Spinal cord (tissue), 10 donors: ENCODE data around the gene FKBP10. TPM values are rescaled to one million over a fixed set of nuclear protein-coding genes. Genes with fewer than 3 reads are reported as not detected.

Experiments used
- DNase-seq, 6 donors: peaks; one replicate each; pipeline versions ENCODE4 v3.0.0 to v3.0.0-alpha.2; 2013 to 2015; ENCODE audit warnings: low spot score in 6 of 6, low read depth in 4 of 6
- H3K27ac ChIP-seq: one replicate; pipeline ENCODE4 v1.5.1; 2013; ENCODE audit warnings: low read depth, low read length, control low read depth
- H3K27me3 ChIP-seq: one replicate; pipeline ENCODE4 v1.6.1; 2013; ENCODE audit warnings: low read length; ENCODE audit not compliant: control insufficient read depth, insufficient read depth
- H3K36me3 ChIP-seq: one replicate; pipeline ENCODE4 v1.6.1; 2013; ENCODE audit warnings: low read length; ENCODE audit not compliant: control insufficient read depth, insufficient read depth
- H3K4me1 ChIP-seq: one replicate; pipeline ENCODE4 v1.6.1; 2013; ENCODE audit warnings: low read length; ENCODE audit not compliant: control insufficient read depth, insufficient read depth
- H3K4me3 ChIP-seq: one replicate; pipeline ENCODE4 v1.5.1; 2013; ENCODE audit warnings: low read depth, low read length, control low read depth
- H3K9me3 ChIP-seq: one replicate; pipeline ENCODE4 v1.6.1; 2013; ENCODE audit warnings: low read length; ENCODE audit not compliant: control insufficient read depth, insufficient read depth
- WGBS: methylation state at CpG from one replicate; pipeline ENCODE4 v1.1.5; 2013; ENCODE audit warnings: missing lambda C conversion rate; ENCODE audit not compliant: insufficient coverage; 5-methylcytosine and 5-hydroxymethylcytosine counted together
- polyA plus RNA-seq, 2 donors: library from polyadenylated mRNA; unstranded; fragments of 120-200 nt; gene quantifications; one replicate each; pipeline ENCODE4 v1.2.1, GENCODE V29; 2013; ENCODE audit not compliant: insufficient read length in 2 of 2
- total RNA-seq, 2 donors: library from RNA; depleted of rRNA in 1 of 2; stranded (reverse); fragments of 120-200 nt in 1 of 2; fragments of >200 nt in 1 of 2; gene quantifications; one replicate each; pipeline versions ENCODE4 v1.2.3 to v1.2.4, GENCODE V29; 2013 to 2014
- donor health status: healthy.

FKBP10 gene
- total and polyA plus RNA-seq, 4 donors: 56.6 to 125 (median 87.2) TPM

DNA sequence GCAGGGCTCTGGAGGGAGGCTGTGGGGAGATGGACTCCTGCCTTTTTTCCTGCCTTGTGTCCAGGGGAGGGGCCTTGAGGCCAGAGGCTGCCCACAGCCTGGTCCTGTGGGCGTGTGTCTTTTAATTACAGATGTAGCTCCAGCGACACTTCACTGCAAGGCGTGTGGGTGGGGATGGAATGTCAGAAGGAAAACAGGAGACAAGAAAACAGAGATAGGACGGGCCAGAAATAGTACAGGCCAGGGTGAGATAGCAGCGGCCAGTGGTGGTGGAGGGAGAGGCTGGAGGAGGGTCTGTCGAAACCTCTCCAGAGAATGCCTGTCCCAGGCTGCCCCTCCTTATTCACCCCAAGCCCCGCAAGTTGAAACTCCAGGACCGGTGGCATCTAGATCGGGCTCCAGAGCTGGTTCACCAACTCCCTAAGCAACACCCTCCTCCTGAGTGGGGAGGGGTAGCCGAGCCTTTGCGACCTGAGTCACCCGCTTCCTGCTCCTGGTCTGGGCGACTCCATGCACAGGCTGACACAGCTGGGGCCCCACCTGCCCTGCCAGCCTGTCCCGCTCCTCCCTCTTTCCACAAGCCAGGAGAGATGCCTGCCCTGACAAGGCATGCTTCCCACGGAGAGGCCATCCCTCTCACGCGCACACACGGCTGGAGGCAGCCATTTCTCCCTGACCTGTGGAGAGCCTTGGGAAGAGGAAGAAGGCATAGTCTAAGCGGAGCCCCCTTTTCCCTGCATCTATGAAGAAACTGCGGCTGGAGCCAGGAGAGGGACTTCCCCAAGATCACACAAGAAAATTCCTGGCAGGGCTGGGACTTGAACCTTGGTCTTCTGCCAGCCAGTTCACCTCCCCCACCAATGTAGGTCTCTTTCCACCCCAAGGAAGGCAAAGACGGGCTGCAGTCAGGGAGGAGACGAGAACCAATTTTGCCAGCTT, 19.7 kb upstream of the FKBP10 start:
- Histone ChIP-seq H3K27me3 (peaks cover 9% of the 10 kb centered on the region), H3K4me3 (no peak overlapping the region), H3K9me3 (no peaks in the 10 kb centered on the region), H3K36me3 (no peaks in the 10 kb centered on the region), H3K4me1 (peaks cover 25% of the 10 kb centered on the region), H3K27ac (peak overlapping the region; percentile 57)
- no peak for DNase-seq
- WGBS: 49% methylated on average over 16 of the region's 22 CpGs

DNA sequence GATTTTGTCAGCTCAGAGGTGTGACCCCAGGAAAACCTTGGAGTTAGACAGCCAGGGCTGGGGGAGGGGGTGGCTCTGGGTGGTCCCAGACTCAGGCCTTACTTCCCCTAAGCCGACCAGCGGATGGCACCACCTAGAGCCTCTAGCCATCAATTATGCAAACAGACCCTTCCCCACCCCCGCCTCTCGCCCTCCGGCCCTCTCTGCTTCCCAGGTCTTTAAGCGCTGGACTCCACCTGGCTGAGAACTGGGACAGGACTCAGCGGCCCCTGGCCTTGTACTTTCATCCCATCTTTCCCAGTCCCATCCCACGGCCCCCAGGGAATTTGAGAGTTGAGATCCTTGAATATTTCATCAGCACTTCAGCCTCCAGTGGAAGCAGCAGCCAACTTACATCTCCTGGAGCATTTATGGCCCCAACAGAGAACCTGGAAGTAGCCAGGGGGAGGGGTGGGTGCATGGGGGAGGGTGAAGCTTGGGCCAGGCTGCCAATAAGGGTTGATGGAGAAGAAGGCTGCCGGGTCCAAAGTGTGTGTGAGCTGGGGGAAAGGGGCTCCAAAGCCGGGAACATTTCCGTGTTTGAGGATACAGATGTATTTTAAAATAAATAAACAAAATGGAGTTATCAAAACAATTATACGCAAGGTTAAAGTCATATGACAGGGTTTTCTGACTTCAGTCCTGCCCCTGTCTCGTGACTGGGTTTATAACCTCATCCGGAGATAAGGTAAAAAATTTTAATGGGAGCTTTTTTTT, 18.8 kb upstream of the FKBP10 start:
- Histone ChIP-seq H3K27me3 (peaks cover 9% of the 10 kb centered on the region), H3K36me3 (no peaks in the 10 kb centered on the region), H3K9me3 (no peaks in the 10 kb centered on the region), H3K27ac (peak overlapping the region; percentile 6), H3K4me1 (peaks cover 25% of the 10 kb centered on the region), H3K4me3 (no peak overlapping the region)
- 37% methylated on average over 9 of the region's 14 CpGs for WGBS
- no peak for DNase-seq

DNA sequence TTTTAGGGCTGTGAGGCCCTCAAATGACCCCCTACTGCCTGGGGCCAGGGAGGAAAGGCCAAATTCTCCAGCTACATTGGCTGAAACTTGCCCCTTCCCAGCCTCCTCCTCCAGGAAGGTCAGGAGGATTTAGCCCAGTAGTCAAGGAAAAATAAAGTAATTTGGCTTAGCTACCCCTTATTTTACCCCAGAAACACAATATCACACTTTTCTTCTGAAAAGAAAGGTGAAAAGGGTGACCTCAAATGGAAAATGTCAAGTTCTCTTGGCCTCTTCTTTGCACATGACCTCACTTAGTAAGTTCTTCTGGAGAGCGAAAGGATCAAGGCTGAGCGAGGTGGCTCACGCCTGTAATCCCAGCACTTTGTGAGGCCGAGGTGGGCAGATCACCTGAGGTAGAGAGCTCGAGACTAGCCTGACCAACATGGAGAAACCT, 18.2 kb upstream of the FKBP10 start:
- H3K4me1 ChIP-seq: peaks cover 25% of the 10 kb centered on the region
- H3K27ac ChIP-seq: no peak overlapping the region
- WGBS: 87% methylated on average over 4 of the region's 5 CpGs
- peaks cover 9% of the 10 kb centered on the region for H3K27me3 ChIP-seq
- no peaks in the 10 kb centered on the region for H3K36me3 ChIP-seq
- no peaks in the 10 kb centered on the region for H3K9me3 ChIP-seq
- H3K4me3 ChIP-seq: no peak overlapping the region
- DNase-seq: no peak

DNA sequence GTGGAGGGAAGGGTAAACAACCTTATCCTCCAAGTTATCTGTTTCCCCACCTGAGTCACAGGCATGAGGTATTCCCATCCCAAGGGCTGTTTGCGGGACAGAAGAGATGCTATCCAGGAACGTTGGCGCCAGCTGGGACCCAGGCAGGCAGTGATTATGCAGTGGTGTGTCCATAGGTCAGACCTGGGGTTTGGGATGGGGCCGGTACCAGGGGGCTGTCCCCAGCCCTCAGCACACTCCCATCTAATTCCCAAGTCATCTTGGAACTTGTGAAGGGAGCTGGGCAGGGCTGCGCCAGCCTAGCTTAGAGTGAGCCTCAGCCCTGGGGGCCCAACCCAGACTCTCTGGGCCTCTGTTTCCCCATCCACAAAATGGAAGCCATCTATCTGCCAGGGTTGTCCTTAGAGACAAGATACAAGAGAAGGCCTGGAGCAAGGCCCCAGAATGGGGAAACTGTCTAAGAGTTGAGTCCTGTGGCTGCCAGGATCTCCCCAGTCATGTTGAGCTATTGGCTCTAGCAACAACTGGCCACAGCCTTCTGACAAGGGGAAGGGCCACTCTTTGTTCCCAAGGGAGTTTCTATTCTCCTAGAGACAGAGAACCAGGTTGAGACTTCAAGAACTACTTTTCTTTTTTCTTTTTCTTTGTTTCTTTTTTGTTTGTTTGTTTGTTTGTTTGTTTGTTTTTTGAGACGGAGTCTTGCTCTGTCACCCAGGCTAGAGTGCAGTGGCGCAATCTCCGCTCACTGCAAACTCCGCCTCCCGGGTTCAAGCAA, 16.5 kb upstream of the FKBP10 start:
- Histone ChIP-seq H3K9me3 (no peaks in the 10 kb centered on the region), H3K36me3 (no peaks in the 10 kb centered on the region)
- WGBS: 83% methylated on average over 2 of the region's 10 CpGs

DNA sequence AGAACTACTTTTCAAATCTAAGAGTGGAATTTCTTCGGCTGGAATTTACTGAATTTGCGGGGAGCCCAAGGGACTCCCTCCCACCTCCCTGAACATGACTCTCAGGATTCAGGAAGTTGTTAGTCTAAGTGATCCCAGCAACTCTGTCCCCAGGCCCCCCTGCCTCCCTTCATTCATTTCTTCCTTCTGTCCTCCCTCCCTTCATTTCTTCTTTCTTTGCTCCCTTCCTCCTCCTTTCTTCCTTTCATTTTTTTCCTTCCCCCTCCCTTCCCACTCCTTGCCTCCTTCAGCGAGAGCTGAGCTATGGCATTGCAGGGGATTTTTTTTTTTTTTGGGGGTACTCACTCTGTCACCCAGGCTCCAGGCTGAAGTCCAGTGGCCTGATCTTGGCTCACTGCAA, 15.4 kb upstream of the FKBP10 start:
- peaks cover 5% of the 10 kb centered on the region for H3K36me3 ChIP-seq
- no peak overlapping the region for H3K4me3 ChIP-seq
- peaks cover 9% of the 10 kb centered on the region for H3K27me3 ChIP-seq
- WGBS: no CpG with 5 or more reads among the region's 3 CpGs
- H3K27ac ChIP-seq: no peak overlapping the region
- DNase-seq: no peak
- H3K4me1 ChIP-seq: peaks cover 30% of the 10 kb centered on the region
- no peaks in the 10 kb centered on the region for H3K9me3 ChIP-seq

More for the DNA sequence above, 16.5 kb upstream of the FKBP10 start:
- Histone ChIP-seq H3K27me3 (peaks cover 9% of the 10 kb centered on the region), H3K4me1 (peaks cover 26% of the 10 kb centered on the region), H3K27ac (no peak overlapping the region), H3K4me3 (no peak overlapping the region)
- DNase-seq: no peak

DNA sequence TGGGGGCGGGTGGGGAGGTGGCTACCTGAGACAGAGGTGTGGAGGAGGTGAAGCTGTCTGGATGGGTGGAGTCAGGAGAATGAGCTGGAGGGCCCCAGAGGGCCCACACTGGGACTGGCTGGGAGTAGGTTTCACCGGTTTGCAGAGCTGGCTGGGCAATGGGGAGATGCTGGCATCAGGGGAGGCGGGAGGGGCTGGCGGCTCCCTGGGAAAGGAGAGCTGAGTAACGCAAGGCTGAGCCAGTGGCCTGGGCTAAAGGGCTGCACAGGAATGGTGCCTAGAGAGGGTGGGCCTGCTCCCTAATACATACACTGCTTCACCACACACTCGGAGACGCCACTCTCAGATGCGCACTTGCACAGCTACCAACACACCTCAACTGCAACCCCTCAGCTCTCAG, 13.4 kb upstream of the FKBP10 start:
- DNase-seq: no peak

DNA sequence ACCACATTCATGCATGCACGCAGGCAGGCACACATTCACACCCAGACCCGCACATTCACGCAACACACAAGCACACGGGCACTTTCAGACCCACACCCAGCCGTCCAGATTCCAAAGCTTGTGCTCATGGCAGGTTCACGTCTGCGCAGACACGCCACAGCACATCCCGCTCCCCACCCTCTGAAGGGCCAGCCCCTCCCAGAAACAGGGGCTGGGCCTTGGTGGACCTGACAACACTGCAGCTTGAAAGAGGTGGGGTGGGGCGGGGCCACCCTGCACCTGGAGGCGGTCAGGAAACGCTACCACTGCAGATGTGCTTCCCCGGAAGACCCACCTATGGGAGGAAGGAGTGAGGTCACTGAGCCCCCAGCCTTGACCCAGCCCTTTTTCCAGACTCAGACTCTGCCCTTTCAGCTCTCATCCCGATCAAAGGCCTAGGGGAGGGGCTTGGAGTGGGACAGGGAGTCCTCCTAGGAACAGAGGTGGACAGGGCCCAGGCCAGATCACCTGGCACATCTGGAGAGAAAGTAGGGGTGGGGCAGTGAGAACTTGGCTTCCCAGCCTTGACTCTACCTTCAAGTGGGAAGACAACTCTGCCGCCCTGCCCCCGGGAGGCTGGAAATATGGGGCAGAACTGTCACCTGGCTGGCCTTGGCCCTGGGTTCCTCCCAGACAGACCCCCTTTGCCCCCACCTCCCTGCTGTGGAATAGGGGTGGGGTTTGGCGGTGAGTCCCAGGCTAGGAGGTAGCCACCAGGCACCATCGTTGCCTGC, 12.0 kb upstream of the FKBP10 start:
- Histone ChIP-seq H3K4me1 (peaks cover 14% of the 10 kb centered on the region), H3K27ac (peak overlapping the region; percentile 29), H3K9me3 (no peaks in the 10 kb centered on the region), H3K27me3 (no peaks in the 10 kb centered on the region), H3K4me3 (no peak overlapping the region), H3K36me3 (peaks cover 16% of the 10 kb centered on the region)
- no peak for DNase-seq
- WGBS: 66% methylated on average over 8 of the region's 18 CpGs

More for the DNA sequence above, 13.4 kb upstream of the FKBP10 start:
- peaks cover 2% of the 10 kb centered on the region for H3K27me3 ChIP-seq
- peaks cover 16% of the 10 kb centered on the region for H3K36me3 ChIP-seq
- H3K27ac ChIP-seq: no peak overlapping the region
- WGBS: 87% methylated on average over 6 of the region's 8 CpGs
- H3K9me3 ChIP-seq: no peaks in the 10 kb centered on the region
- no peak overlapping the region for H3K4me3 ChIP-seq
- H3K4me1 ChIP-seq: peaks cover 14% of the 10 kb centered on the region

DNA sequence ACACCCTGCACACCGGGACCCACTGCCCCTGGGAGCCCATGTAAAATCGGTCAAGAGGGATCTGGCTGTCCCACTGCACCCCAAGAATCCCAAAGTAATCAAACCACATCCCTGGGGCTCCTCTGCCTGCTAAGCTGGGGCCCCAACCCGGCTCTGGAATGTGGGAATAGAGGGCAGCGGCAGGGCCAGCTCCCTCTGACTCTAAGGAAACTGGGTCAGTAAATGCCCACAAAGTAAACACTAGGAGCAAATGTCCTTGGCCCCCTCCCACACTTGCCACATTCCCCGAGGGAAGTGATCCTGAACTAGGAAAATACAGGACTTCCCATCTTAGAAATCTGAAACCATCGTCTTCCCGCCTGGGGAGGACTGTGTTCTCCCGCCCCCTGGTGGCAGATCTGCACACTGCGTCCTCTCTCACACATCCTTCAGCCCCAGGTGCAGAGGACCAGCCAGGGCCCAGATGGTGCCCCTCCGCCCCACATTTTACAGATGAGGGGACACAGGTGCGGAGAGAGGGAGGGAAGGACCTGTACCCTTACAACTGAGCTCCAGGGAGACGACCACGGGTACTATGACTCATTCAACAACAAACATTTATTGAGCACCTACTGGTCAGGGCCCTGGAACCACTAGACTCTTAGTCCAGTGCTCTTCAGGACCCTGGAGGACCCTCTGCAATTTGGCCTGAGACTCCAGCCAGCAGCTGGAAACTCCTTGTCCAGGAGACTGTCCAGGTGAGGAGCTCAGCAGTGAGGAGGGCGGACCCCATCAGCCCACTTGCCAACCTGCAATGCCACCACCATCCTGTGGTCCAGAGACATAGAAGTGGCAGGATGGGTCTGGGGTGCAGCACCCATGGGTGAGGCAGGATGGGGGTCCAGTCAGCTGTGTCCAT, 11.2 kb upstream of the FKBP10 start:
- DNase-seq: peak in 4 of 6 donors; percentile 57 to 91 (median 80)
- Histone ChIP-seq H3K36me3 (peaks cover 21% of the 10 kb centered on the region), H3K4me3 (no peak overlapping the region), H3K9me3 (no peaks in the 10 kb centered on the region), H3K27ac (peak overlapping the region; percentile 29), H3K27me3 (no peaks in the 10 kb centered on the region), H3K4me1 (peaks cover 14% of the 10 kb centered on the region)
- 23% methylated on average over 4 of the region's 14 CpGs for WGBS
